KMS-11 (cell line): ENCODE results near the gene DMWD.

Experiments used
- H2AFZ ChIP-seq: fragments of 200-600 bp; sonication (generic); 2 replicates; pipeline ENCODE4 v1.6.1; 2016; ENCODE audit warnings: antibody characterized with exemption, mixed run types, low read depth
- H3K27ac ChIP-seq: fragments of 200-600 bp; sonication (generic); 2 replicates; pipeline ENCODE4 v1.6.1; 2016; ENCODE audit warnings: mild to moderate bottlenecking, mixed run types
- H3K27me3 ChIP-seq: fragments of 200-600 bp; sonication (generic); 2 replicates; pipeline ENCODE4 v1.6.1; 2017; ENCODE audit warnings: mild to moderate bottlenecking, low read depth, mixed run types, moderate library complexity; ENCODE audit not compliant: insufficient read depth
- H3K36me3 ChIP-seq: fragments of 200-600 bp; sonication (generic); 2 replicates; pipeline ENCODE4 v1.6.1; 2017; ENCODE audit warnings: mild to moderate bottlenecking, mixed run types; ENCODE audit not compliant: insufficient read depth
- H3K4me1 ChIP-seq: fragments of 200-600 bp; sonication (generic); 2 replicates; pipeline ENCODE4 v1.6.1; 2016; ENCODE audit warnings: mild to moderate bottlenecking, low read depth, mixed run types; ENCODE audit not compliant: poor library complexity, severe bottlenecking
- H3K4me2 ChIP-seq: fragments of 200-600 bp; sonication (generic); 2 replicates; pipeline ENCODE4 v1.7.0; 2016; ENCODE audit warnings: mild to moderate bottlenecking, mixed run types
- H3K4me3 ChIP-seq: fragments of 200-600 bp; sonication (generic); IDR thresholded peaks from 2 replicates; pipeline ENCODE4 v1.6.1; 2017; ENCODE audit warnings: low read depth, low read length, mixed read lengths; ENCODE audit not compliant: insufficient read depth
- H3K79me2 ChIP-seq: fragments of 200-600 bp; sonication (generic); 2 replicates; pipeline ENCODE4 v1.6.1; 2016; ENCODE audit warnings: low read depth, mixed run types; ENCODE audit not compliant: insufficient read depth
- H3K9ac ChIP-seq: fragments of 200-600 bp; sonication (generic); 2 replicates; pipeline ENCODE4 v1.6.1; 2016; ENCODE audit warnings: mild to moderate bottlenecking, mixed run types
- H4K20me1 ChIP-seq: fragments of 200-600 bp; sonication (generic); 2 replicates; pipeline ENCODE4 v1.6.1; 2016; ENCODE audit warnings: mild to moderate bottlenecking, mixed run types; ENCODE audit not compliant: insufficient read depth
- TF ChIP-seq, protein P1 (sequence below): fragments of 200-600 bp; sonication (generic); conservative IDR thresholded peaks from 2 replicates; pipeline ENCODE4 v1.6.1; 2017; ENCODE audit warnings: low read depth, mild to moderate bottlenecking, antibody characterized with exemption, low read length, moderate library complexity, mixed read lengths

DMWD gene

GRCh38 chr19:45792470-45793177, at the start of gene DMWD:
TSS of gene DMWD (minus strand) at chr19:45792845. CDS start at chr19:45792756, 89 bp downstream.
- H3K4me3 ChIP-seq = no peak within 1 kb of the TSS
- H3K9ac ChIP-seq = peak within 1 kb of the TSS; percentile 75; the same call in 1 of the 2 replicates
- peaks cover 20% of the 10 kb centered on the region for H3K4me1 ChIP-seq
- peak within 1 kb of the TSS; percentile 34; the same call in 1 of the 2 replicates for H3K27ac ChIP-seq
- TF ChIP-seq, protein P1, sequence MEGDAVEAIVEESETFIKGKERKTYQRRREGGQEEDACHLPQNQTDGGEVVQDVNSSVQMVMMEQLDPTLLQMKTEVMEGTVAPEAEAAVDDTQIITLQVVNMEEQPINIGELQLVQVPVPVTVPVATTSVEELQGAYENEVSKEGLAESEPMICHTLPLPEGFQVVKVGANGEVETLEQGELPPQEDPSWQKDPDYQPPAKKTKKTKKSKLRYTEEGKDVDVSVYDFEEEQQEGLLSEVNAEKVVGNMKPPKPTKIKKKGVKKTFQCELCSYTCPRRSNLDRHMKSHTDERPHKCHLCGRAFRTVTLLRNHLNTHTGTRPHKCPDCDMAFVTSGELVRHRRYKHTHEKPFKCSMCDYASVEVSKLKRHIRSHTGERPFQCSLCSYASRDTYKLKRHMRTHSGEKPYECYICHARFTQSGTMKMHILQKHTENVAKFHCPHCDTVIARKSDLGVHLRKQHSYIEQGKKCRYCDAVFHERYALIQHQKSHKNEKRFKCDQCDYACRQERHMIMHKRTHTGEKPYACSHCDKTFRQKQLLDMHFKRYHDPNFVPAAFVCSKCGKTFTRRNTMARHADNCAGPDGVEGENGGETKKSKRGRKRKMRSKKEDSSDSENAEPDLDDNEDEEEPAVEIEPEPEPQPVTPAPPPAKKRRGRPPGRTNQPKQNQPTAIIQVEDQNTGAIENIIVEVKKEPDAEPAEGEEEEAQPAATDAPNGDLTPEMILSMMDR = no peak
- peaks cover 18% of the 10 kb centered on the region for H3K79me2 ChIP-seq
- H3K4me2 ChIP-seq = peak within 1 kb of the TSS; percentile 85
- 0 out of 2 replicates have a peak, but pooled peaks cover 3% of the 10 kb centered on the region for H3K27me3 ChIP-seq
- H3K36me3 ChIP-seq = peaks cover 7% of the 10 kb centered on the region; the same call in 1 of the 2 replicates
- H4K20me1 ChIP-seq = no peaks in the 10 kb centered on the region
- H2AFZ ChIP-seq = peak within 1 kb of the TSS; percentile 39

GRCh38 chr19:45842198-45842597, 49.6 kb upstream of the DMWD start:
- TF ChIP-seq, protein P1 = no peak
- no peaks in the 10 kb centered on the region for H3K79me2 ChIP-seq
- H3K36me3 ChIP-seq = peaks cover 19% of the 10 kb centered on the region; the same call in 1 of the 2 replicates
- no peaks in the 10 kb centered on the region for H3K27me3 ChIP-seq
- H3K9ac ChIP-seq = no peak overlapping the region
- no peaks in the 10 kb centered on the region for H3K4me1 ChIP-seq
- no peaks in the 10 kb centered on the region for H4K20me1 ChIP-seq
- no peak overlapping the region for H3K27ac ChIP-seq
- H3K4me3 ChIP-seq = no peak overlapping the region
- H3K4me2 ChIP-seq = no peak overlapping the region
- H2AFZ ChIP-seq = no peak overlapping the region

DNA sequence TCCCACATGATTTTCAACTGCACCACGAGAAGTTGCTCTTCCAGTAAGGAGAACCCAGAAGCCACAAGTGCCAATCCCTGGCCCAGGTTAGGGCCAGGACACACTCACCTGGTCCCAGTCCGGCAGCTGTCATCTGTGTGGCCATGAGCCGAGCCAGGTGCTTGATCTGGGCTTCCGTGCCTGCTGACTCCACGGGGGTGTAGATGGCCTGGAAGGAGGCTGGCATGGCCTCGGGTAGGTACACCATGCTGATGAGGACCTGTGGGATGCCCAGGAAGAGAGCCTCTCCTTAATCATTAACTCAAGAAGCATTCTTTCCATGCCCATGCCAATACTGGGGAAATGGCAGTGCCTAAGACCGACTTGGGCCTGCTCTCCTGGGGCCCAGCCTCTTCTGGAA, 42.3 kb upstream of the DMWD start:
- Histone ChIP-seq H3K36me3 (peaks cover 28% of the 10 kb centered on the region; the same call in 1 of the 2 replicates), H3K4me2 (no peak overlapping the region), H3K27ac (no peak overlapping the region), H3K4me3 (no peak overlapping the region), H3K9ac (no peak overlapping the region), H3K79me2 (no peaks in the 10 kb centered on the region), H2AFZ (no peak overlapping the region), H4K20me1 (no peaks in the 10 kb centered on the region), H3K27me3 (no peaks in the 10 kb centered on the region), H3K4me1 (no peaks in the 10 kb centered on the region)
- TF ChIP-seq, protein P1 = no peak

DNA sequence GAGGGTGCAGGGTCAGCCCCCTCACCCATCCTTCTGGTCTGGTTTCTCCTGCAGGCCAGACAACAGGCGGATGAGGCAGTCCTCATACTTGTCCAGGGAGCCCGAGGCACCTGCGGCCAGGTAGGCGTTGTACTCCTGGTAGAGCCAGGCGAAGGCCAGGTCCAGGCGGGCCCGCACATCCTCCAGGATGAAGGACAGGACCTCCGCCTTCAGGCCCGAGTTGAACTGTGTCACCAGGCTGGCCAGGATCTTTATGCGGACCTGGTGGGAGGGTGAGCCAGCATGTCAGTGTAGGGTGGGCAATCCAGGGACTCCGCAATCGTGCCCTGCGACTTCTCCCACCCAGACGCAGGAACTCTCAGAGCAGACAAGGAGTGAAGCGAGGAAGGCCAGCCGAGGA, 36.3 kb upstream of the DMWD start:
- Histone ChIP-seq H3K4me2 (no peak overlapping the region), H3K79me2 (no peaks in the 10 kb centered on the region), H3K27me3 (no peaks in the 10 kb centered on the region), H2AFZ (no peak overlapping the region), H3K4me3 (no peak overlapping the region), H3K9ac (no peak overlapping the region), H3K36me3 (0 out of 2 replicates have a peak, but pooled peaks cover 6% of the 10 kb centered on the region), H4K20me1 (no peaks in the 10 kb centered on the region), H3K27ac (no peak overlapping the region), H3K4me1 (peaks cover 43% of the 10 kb centered on the region)
- TF ChIP-seq, protein P1 = no peak
